Head of caudate nucleus (tissue), 42 donors: ENCODE data around the gene RHBDF2.

ENCODE experiments used
- DNase-seq, 42 donors: peaks; one replicate each; pipeline versions ENCODE4 v3.0.0 to v3.0.0-alpha.2; 2020 to 2021; ENCODE audit warnings: mixed read lengths in 7 of 42
- intact Hi-C: fragments of 100-400 bp; cut with DNase I; formaldehyde crosslinking; loops from one replicate; pipeline ENCODE4 v1.15.0; 2022

Gene RHBDF2

DNA sequence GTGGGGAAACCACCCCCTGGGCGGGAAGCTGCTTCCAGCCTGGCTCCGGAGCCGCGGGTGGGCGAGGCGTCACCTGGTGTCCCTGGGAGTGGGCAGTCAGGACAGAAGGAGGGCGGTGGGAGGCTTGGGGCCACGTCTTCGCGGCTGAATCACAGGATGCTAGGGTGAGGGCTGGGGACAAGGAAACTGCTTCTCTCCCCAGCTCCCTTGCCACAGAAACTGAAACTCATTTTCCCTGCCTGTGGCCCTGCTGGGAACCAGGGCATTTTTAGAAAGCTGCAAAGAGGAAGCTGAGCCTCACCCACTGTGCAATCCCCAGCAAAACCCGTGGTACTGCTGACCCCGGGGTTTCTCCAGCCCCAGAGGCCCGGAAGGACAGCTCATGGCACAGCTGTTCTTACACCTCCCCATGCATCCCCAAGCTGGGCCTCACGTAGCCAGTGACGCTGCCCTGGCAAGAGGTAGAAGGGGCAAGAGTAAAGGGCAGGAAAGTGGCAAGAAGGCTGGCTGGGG, 8.2 kb downstream of the RHBDF2 start:
- intact Hi-C loops = no loop called here
- DNase-seq = peak in 31 of 42 donors; percentile 20 to 78 (median 53)

DNA sequence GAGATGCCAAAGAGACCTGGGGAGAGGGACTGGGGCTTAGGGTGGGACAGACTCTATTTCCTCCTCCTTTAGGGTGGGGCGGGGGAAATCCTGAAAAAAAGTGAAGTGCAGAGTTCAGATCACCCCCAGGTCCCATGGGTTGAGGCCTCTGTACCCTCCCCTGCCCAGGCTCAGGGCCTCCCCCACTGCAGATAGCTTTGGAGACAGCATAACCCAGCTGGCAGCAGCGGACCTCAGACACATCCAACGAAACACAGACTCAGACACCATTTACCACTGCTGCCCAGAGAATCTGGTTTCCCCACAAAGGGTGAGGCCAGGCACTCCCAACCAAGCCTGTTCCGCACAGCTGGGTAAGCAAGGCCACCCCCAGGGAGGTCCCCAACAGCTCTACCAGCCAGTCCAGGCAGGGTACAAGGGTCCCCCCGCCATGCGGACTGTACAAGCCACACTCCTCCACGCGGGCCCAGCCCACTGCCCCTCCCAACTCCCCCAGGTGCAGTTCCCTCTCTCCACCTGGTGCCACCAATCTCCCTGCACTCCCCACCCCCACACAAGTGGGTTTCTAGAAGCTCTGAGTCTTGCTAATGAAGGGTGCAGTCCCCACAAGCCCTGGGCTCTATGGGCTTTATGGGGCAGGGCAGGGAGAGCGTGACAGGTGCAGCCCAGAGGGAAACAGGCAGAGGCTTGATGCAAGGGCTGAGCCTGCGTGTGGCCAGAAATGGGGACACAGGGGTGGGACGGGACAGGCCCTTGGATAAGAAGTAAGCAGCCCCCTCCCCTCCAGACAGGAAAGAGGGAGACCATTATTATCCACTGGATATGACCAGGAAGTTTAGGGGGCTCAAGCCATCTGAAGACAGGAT, 8.9 kb downstream of the RHBDF2 start:
- intact Hi-C loops = no loop called here
- DNase-seq = no peak

DNA sequence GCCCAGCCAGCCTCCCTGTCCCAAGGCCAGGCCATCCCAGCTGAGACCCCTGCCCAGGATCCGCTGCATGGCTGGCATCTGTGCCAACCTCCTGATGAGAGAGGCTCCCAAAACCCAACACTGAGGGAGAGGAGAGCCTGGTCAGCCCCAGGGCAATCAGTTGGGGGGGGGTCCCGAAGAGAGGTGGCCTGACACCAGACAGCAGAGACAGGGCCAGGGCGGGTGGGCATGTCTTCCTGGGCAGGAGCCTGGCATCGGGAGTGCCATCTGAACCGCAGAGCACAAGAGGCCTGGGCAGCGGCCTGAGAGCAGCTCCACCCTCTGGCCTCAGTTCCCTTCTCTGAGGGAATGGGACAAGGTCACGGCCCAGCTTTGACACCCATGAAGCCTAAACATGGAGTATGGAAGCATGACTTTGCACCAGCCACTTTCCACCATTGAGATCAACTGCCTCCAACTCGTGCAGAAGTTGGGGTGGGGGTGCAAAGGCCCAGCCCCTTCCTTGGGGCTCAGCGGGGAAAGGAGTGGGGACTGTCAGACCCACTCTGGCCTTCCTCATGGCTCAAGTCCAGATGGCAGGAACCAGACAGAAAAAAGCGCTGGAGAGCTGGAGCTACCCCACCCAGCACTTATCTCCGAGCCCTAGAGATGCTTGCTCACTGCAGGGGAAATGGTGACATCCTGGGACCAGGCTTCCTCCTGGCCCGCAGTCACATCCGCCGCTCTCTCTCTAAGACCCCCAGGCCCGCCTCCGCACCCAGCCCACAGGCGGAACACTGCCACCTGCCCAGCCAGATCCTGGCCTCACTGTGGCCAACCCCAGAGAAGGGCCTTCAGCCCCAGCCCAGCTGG, 9.7 kb downstream of the RHBDF2 start:
- no peak for DNase-seq
- intact Hi-C loops = no loop called here

GRCh38 chr17:76490112-76490710, 11.0 kb downstream of the RHBDF2 start:
- no peak for DNase-seq

DNA sequence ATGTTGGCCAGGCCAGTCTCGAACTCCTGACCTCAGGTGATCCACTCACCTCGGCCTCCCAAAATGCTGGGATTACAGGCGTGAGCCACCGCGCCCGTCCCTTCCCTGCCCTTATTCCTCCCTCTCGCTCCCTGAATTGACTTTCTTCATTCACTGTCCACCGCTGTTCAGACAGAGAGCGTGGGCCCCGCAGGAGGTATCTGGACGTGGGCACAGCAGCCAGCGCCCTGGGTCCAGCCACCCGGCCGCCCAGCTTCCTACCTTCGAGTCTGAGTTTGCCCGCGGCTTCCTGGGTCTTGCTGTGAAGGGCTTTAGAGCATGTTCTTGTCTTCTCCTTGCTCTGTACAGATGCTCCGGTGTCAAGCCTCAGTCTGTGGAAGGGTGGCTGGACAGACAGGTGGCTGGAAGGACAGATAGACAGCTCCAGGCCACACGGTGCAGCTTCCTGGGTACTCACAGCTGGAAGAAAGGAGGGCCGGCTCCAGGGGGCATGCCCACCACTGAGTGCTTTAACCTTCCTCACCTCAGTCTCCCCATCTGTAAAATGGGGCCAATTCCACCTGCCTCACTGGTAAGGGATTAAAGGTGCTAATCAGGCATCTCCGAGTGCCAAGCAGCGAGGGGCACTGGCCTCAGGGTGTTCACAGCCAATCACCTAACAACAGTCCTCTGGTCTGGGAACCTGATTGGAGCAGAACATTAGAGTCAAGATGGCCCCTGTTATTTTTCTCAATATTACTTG, 13.6 kb downstream of the RHBDF2 start:
- no peak for DNase-seq
- intact Hi-C loops = no loop called here

More at GRCh38 chr17:76490112-76490710, 11.0 kb downstream of the RHBDF2 start:
- intact Hi-C loops = no loop called here

DNA sequence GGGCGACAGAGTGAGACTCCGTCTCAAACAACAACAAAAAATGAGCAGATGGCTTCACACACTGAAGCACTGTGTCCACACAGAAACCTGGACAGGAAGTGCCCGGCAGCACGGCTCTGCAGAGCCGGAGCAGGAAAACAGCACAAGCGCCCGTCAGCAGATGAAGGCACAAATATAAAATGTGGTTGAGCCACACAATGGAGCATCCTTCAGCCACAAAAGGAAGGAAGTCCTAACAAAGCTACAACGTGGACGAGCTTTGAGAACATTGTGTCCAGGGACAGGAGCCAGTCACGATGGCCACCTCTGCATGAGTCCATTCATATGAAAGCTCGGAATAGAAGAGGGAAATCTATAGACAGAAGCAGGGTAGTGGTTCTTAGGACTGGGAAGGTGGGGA, 15.7 kb downstream of the RHBDF2 start:
- peak in 24 of 42 donors; percentile 30 to 73 (median 53) for DNase-seq
- intact Hi-C loops = no loop called here

GRCh38 chr17:76484228-76484725, 16.9 kb downstream of the RHBDF2 start:
- DNase-seq = no peak
- intact Hi-C loops = no loop called here

GRCh38 chr17:76481071-76481655, 20.1 kb downstream of the RHBDF2 start:
- intact Hi-C loops = no loop called here
- DNase-seq = peak in 33 of 42 donors; percentile 20 to 72 (median 50)

- peak in 19 of 42 donors; percentile 27 to 68 (median 51) for DNase-seq
These were observed 20.6 kb downstream of the RHBDF2 start for GRCh38 chr17:76480632-76481031.

DNA sequence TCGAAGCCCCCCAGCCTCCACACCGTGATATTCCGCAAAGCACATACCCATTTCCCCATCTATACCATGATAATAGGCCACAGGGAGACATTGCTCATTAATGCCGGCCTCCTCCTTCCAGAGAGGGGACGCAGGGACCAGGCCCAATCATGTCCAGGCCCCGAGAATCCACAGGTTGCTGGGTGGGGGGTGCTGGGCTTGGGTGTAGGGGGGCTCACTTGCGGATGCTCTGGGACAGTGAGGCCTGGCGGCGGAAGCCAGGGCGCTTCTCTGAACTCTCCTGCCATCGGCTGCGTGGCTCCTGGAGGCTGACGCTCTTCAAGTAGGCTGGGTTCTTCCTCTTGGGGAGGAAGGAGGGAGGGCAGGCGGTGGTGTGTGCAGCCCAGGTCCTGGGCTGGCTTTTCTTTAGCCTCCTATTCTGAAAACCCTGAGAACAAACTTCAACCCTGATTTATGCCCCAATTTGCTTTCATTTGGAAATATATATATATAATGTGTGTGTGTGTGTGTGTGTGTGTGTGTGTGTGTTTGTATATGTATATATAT, 21.6 kb downstream of the RHBDF2 start:
- no peak for DNase-seq
- intact Hi-C loops = no loop called here

More at GRCh38 chr17:76480632-76481031, 20.6 kb downstream of the RHBDF2 start:
- intact Hi-C loops = no loop called here

- intact Hi-C loops = no loop called here
- no peak for DNase-seq
These were observed 22.3 kb downstream of the RHBDF2 start for GRCh38 chr17:76478730-76479514.

DNA sequence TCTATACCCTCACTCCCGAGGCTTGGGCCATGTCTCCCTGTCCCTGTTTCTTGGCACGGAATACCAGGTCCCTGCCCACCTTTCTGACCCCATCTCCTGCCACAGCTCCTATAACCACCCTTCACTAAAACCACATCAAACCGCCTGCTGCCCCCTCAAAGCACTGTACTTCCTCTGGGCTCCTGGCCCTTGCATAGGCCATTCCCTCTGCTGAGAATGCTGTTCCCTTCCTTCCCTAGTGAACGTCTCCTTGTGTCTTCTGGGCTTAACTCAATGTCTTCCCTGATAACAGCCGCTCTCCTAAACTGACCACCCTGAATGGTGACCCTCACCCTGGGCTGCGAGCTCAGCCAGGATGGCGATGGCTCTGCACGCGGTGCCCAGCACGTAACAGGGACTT, 23.1 kb downstream of the RHBDF2 start:
- intact Hi-C loops = no loop called here
- DNase-seq = no peak

GRCh38 chr17:76477576-76477975, 23.6 kb downstream of the RHBDF2 start:
- no peak for DNase-seq
- intact Hi-C loops = no loop called here

DNA sequence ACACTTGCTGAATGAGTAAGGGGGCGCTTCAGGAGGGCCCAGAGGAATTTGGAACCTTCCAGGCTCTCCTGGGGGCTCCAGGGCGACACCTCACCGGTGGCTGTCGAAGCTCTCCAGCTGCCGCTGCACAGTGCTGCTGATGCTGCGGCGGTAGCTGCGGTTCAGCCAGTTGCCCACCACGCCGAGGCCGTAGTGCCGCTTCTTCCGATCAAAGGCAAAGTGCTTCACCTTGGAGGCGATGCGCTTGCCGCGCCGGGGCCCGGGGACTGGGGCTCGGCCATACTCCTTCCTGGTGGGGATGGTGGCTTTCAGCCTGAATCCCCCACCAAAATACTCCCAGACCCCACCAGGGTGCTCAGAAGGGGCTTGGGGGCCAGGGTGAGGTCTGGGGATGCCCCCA, 24.5 kb downstream of the RHBDF2 start:
- no peak for DNase-seq
- intact Hi-C loops = no loop called here

DNA sequence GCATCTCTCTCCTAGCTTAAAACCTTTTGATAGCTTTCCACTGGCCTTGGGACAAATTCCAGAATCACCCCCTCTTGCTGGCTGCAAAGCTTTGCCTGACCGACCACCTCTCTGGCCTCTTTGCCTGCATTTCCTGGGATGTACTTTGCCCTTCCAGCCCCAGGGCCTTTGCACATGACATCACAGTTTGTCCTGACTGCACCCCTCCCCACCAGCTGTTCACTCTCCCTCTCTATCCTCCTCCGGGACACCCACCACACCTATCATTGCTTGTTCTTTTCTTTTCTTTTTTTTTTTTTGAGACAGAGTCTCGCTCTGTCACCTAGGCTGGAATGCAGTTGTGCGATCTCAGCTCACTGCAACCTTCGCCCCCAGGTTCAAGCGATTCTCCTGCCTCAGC, 25.9 kb downstream of the RHBDF2 start:
- intact Hi-C loops = no loop called here
- no peak for DNase-seq

- DNase-seq = no peak
- intact Hi-C loops = no loop called here
These were observed 26.3 kb downstream of the RHBDF2 start for GRCh38 chr17:76474894-76475293.

- intact Hi-C loops = no loop called here
- DNase-seq = no peak
These were observed 27.0 kb downstream of the RHBDF2 start for GRCh38 chr17:76474238-76474637.
